ENCODE measurements around the gene MRPL21. TPM values are rescaled to one million over a fixed set of nuclear protein-coding genes. Genes with fewer than 3 reads are reported as not detected.

The MRPL21 gene
- polyA plus RNA-seq, 1 donor (not counting 4 experiments of a cell fraction or from before 2014, with no cell fraction given): 120 TPM

DNA sequence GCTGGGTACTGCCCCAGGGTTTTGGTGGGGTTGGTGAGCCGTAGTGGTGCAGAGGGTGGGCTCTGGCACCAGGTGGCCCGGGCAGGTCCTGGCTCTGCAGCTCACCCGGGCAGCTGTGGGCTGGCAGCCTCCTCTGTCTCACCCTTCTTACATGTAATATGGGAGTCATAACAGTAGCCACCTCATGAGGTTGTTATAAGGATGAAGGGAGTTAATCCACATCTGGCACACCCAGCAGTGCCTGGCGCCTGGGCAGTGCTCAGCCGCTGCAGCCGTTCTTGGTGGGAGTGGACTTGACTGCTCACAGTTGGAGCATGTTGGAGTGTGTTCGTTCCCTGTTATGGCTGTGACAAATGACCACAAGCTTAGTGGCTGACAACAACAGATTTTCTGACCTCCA lies 28.7 kb upstream of the MRPL21 start:
- Histone ChIP-seq H4K20me1 (ENCODE audit: control insufficient read depth, extremely low read depth, insufficient read depth, low read length) (no peaks in the 10 kb centered on the region), H3K4me1 (ENCODE audit: control insufficient read depth, extremely low read depth, insufficient read depth, low read length) (no peaks in the 10 kb centered on the region), H2AFZ (ENCODE audit: control insufficient read depth, low read length) (no peak overlapping the region), H3K9ac (ENCODE audit: control insufficient read depth, extremely low read depth, insufficient read depth, low read length) (no peak overlapping the region), H3K4me3 (ENCODE audit: control insufficient read depth in 2 of 3, extremely low read depth in 1 of 3, insufficient read depth in 2 of 3, low read depth in 1 of 3, low read length in 3 of 3) (no peak overlapping the region), H3K4me2 (ENCODE audit: control insufficient read depth, extremely low read depth, insufficient read depth, low read depth, low read length) (no peak overlapping the region), H3K9me3 (ENCODE audit: control insufficient read depth, low read depth, low read length) (no peaks in the 10 kb centered on the region), H3K9me1 (ENCODE audit: control insufficient read depth, extremely low read depth, insufficient read depth, low read length) (no peaks in the 10 kb centered on the region), H3K27me3 (ENCODE audit: control insufficient read depth, extremely low read depth, insufficient read depth, low read length) (no peaks in the 10 kb centered on the region), H3K36me3 (ENCODE audit: control insufficient read depth in 2 of 2, extremely low read depth in 1 of 2, insufficient read depth in 2 of 2, low read length in 2 of 2) (peaks cover 12 to 35% of the 10 kb centered on the region in 2 experiments), H3K79me2 (ENCODE audit: control insufficient read depth, insufficient read depth, low read length) (no peaks in the 10 kb centered on the region), H3K27ac (ENCODE audit: control insufficient read depth, insufficient read depth, low read length) (no peak overlapping the region)
- FAIRE-seq: no peak
- no peak for DNase-seq (ENCODE audit: low read depth, low spot score)
- TF ChIP-seq EZH2 (IDR thresholded peaks at IDR 0.05; ENCODE audit: low read length): no peak
- TF ChIP-seq, protein P1, sequence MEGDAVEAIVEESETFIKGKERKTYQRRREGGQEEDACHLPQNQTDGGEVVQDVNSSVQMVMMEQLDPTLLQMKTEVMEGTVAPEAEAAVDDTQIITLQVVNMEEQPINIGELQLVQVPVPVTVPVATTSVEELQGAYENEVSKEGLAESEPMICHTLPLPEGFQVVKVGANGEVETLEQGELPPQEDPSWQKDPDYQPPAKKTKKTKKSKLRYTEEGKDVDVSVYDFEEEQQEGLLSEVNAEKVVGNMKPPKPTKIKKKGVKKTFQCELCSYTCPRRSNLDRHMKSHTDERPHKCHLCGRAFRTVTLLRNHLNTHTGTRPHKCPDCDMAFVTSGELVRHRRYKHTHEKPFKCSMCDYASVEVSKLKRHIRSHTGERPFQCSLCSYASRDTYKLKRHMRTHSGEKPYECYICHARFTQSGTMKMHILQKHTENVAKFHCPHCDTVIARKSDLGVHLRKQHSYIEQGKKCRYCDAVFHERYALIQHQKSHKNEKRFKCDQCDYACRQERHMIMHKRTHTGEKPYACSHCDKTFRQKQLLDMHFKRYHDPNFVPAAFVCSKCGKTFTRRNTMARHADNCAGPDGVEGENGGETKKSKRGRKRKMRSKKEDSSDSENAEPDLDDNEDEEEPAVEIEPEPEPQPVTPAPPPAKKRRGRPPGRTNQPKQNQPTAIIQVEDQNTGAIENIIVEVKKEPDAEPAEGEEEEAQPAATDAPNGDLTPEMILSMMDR (optimal IDR thresholded peaks at IDR 0.05 in 1 of 3, IDR thresholded peaks at IDR 0.05 in 1 of 3, conservative IDR thresholded peaks at IDR 0.05 in 1 of 3; ENCODE audit: extremely low read depth in 1 of 3, insufficient read depth in 2 of 3, low read length in 3 of 3): no peak
- dilution Hi-C loops (cut with MboI; ENCODE audit: extremely low pct_ligation_motif_present, low sequenced_read_pairs): no loop called here

DNA sequence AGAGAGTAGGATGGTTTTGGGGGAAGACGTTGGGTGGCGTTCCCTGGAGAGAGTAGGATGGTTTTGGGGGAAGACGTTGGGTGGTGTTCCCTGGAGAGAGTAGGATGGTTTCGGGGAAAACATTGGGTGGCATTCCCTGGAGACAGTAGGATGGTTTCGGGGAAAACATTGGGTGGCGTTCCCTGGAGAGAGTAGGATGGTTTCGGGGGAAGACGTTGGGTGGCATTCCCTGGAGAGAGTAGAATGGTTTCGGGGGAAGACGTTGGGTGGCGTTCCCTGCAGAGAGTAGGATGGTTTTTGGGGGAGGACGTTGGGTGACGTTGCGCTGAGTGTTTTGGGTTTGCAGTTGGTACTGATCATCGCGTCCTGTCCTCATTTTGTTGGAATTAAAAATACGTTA lies 28.3 kb upstream of the MRPL21 start:
- Histone ChIP-seq H3K9ac (ENCODE audit: control insufficient read depth, extremely low read depth, insufficient read depth, low read length) (no peak overlapping the region), H3K27ac (ENCODE audit: control insufficient read depth, insufficient read depth, low read length) (no peak overlapping the region), H3K4me1 (ENCODE audit: control insufficient read depth, extremely low read depth, insufficient read depth, low read length) (no peaks in the 10 kb centered on the region), H3K4me3 (ENCODE audit: control insufficient read depth in 2 of 3, extremely low read depth in 1 of 3, insufficient read depth in 2 of 3, low read depth in 1 of 3, low read length in 3 of 3) (no peak overlapping the region), H3K79me2 (ENCODE audit: control insufficient read depth, insufficient read depth, low read length) (no peaks in the 10 kb centered on the region), H3K36me3 (ENCODE audit: control insufficient read depth in 2 of 2, extremely low read depth in 1 of 2, insufficient read depth in 2 of 2, low read length in 2 of 2) (peaks cover 12 to 31% of the 10 kb centered on the region in 2 experiments), H3K9me3 (ENCODE audit: control insufficient read depth, low read depth, low read length) (no peaks in the 10 kb centered on the region), H3K27me3 (ENCODE audit: control insufficient read depth, extremely low read depth, insufficient read depth, low read length) (no peaks in the 10 kb centered on the region), H4K20me1 (ENCODE audit: control insufficient read depth, extremely low read depth, insufficient read depth, low read length) (no peaks in the 10 kb centered on the region), H3K4me2 (ENCODE audit: control insufficient read depth, extremely low read depth, insufficient read depth, low read depth, low read length) (no peak overlapping the region), H2AFZ (ENCODE audit: control insufficient read depth, low read length) (no peak overlapping the region), H3K9me1 (ENCODE audit: control insufficient read depth, extremely low read depth, insufficient read depth, low read length) (no peaks in the 10 kb centered on the region)
- no peak for TF ChIP-seq EZH2 (IDR thresholded peaks at IDR 0.05; ENCODE audit: low read length)
- TF ChIP-seq, protein P1 (optimal IDR thresholded peaks at IDR 0.05 in 1 of 3, IDR thresholded peaks at IDR 0.05 in 1 of 3, conservative IDR thresholded peaks at IDR 0.05 in 1 of 3; ENCODE audit: extremely low read depth in 1 of 3, insufficient read depth in 2 of 3, low read length in 3 of 3): no peak
- no peak for DNase-seq (ENCODE audit: low read depth, low spot score)
- dilution Hi-C loops (cut with MboI; ENCODE audit: extremely low pct_ligation_motif_present, low sequenced_read_pairs): no loop called here
- FAIRE-seq: no peak

Measured in keratinocyte (primary cell).